ENCODE data around the gene KCNMA1.

KCNMA1 gene

GRCh38 chr10:77296534-77297392, 340.8 kb downstream of the KCNMA1 start:
- peak; percentile 82 for DNase-seq (ENCODE audit: low spot score)

DNA sequence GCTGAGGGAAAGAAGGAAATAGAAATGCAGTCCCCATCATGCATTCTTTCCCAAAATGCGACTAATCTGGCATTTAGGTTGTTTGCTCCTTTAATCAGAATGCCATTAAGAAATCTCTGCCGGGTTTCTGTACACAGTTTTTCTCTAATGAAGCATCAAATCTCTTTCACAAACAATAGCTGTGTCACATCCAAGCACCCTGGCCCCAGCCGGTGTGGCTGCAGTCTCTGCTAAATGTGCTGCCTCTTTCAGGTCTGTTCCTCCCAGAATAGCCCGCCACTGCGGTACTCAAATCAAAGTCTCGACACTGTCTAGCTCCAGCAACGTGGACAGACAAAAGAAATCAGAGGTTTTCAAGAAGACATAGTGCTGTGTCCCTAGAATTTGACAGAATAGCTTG, 343.8 kb downstream of the KCNMA1 start:
- no peak for DNase-seq (ENCODE audit: low spot score)

DNA sequence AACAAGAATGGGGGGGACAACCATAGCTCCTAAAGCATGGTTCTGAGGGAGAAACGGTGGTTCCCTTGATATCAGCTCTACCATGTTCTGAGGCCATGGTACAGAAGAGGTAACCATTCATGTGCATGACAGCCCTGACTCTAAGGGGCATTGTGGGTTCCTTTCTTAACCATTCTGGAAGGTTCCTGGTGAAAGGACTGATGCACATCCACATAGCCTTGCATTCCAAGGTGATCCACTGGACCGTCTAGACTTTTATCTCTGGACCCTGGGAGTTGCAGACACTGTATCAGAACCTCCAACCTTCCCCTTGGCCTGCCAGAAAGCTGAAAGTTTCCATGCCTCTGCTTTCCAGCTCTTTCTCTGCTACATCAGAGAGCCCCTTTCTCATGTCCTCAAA, 344.3 kb downstream of the KCNMA1 start:
- DNase-seq (ENCODE audit: low spot score), result no peak

GRCh38 chr10:77291596-77292505, 345.8 kb downstream of the KCNMA1 start:
- peak; percentile 83 for DNase-seq (ENCODE audit: low spot score)

DNA sequence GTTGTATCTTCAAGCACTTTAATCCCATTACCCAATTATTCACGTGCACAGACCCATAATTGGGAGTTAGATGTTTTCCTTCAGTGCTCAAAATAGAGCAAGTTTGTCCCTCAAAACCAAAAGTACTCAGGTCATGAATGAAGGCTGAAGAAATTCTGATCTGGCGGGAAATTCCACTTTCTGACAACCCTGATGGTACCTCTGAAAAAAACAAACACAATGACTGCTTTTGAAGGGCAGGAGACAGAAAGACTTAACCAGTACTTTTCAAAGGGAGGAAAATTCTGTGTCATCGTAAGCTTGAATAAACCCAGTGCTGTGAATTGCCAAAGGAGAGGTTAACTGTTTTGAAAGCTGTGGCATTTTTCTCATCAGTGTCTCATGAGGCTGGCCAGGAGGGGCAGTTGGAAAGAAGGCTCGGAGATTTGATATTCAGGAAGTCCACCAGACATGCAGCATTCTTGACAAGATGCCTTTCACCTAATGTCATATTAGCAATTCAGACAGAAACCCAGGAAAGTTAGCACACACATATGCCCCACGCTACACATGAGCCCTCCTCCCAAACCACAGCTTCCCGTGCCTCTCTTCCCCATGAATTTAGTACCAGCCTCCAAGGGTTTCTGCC, 347.0 kb downstream of the KCNMA1 start:
- DNase-seq (ENCODE audit: low spot score), result peak; percentile 100

GRCh38 chr10:77289790-77290189, 347.8 kb downstream of the KCNMA1 start:
- no peak for DNase-seq (ENCODE audit: low spot score)

DNA sequence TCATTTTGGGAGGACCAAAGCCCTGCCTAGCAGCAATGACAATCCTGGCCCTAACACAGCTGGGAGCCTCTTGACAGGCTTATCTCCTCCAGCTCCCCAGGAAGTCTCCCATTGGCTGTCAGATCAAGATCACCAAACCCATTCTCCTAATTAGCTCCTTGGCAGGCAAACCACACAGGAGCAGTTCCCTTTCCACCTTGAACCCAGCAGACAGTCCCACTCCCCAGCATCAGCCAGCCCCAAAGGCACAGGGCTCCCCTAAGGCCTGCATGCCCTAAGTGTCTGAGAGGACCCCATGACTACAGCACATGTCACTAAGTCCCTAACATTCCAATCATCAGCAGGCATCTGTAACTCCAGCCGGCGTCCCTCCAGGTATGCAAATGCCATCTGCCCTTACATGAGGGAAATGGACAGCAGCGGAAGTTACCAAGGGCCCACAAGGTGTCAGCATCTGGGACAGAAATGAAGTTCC, 348.5 kb downstream of the KCNMA1 start:
- peak; percentile 49 for DNase-seq (ENCODE audit: low spot score)

- DNase-seq (ENCODE audit: low spot score), result peak; percentile 40
Measured at GRCh38 chr10:77287647-77288120, 349.9 kb downstream of the KCNMA1 start.

- peak; percentile 40 for DNase-seq (ENCODE audit: low spot score)
Measured at GRCh38 chr10:77286531-77287508, 350.8 kb downstream of the KCNMA1 start.

DNA sequence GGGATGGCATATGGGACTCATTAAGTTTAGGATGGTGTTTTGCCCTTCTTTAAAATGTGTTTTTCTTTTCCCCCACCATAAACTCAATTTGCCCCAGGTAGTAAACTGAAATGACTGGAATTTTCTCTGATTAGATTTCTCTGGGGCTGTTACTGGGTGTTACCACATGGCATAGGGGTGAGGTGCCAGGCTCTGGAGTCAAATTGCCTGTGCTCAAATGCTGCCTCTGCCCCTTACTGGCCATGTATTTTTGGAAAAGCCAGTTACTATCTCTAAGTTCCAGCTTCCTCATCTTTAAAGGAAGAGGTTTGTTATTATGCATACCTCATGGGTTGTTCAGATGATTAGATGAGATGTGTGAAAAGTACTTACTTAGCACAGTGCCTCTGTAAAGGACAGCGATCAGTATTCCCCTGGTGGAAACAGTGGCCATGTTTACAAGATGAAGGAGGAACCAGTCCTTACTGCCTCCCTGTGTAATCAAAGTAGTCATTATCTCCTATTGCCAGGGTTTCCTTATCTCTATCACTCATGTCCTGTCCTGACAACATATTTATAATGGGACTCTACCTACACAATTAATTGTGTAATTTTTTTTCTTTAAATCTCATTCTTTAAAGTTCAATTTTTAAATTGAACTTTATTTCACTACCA, 352.0 kb downstream of the KCNMA1 start:
- no peak for DNase-seq (ENCODE audit: low spot score)

GRCh38 chr10:77284797-77285196, 352.8 kb downstream of the KCNMA1 start:
- no peak for DNase-seq (ENCODE audit: low spot score)

GRCh38 chr10:77283326-77283725, 354.3 kb downstream of the KCNMA1 start:
- DNase-seq (ENCODE audit: low spot score), result no peak

GRCh38 chr10:77282163-77282562, 355.4 kb downstream of the KCNMA1 start:
- no peak for DNase-seq (ENCODE audit: low spot score)

DNA sequence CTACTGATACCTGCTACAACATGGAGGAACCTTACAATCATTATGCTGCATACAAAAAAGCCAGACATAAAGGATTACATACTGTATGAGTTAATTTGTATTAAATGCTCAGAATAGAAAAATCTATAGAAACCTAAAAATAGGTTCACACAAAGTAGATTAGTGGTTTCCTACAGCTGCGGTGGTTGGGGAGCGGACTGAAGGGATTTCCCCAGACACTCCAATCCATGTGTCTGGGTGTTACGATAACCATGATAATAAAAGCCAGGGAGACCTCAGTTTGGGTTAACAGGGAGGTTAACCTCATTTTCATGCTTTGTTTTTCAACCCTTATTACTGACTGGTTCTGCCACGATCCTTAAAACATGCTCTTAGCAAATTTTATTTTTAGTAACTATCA, 355.9 kb downstream of the KCNMA1 start:
- DNase-seq (ENCODE audit: low spot score), result no peak

GRCh38 chr10:77279207-77279606, 358.4 kb downstream of the KCNMA1 start:
- peak; percentile 39 for DNase-seq (ENCODE audit: low spot score)

DNA sequence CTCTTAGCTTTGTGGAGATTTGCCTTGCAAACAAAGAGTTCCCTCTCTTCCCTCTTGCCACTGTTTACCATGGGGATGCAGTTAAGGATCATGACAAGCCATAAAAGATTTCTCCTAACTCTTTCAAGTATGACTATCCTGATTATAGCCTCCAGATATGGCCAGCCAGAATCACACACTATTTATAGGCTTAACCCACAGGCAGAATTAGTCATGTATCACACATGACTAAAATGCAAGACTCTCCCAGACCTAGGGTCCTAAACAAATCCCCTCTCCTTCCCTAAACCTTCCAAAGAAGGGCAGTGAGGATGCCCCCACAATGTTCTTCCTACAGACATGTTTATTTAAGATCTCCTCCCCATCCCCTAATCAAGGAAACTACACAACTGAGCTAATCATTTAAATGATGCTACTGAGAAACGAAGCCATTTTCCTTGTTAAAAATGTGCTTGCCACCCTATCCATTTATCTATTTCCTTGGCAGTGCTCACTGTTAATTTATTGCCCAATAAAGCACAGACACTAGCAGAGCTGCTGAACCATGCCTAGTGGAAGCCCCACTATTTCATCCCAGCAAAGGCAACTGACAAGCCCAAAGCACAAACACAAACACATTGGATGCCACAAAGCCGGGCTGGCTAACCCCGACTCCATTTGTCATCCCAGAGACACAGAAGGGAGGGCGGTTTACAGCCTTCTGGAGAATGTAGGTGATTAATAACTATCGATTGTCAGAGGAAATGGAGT, 363.4 kb downstream of the KCNMA1 start:
- peak; percentile 82 for DNase-seq (ENCODE audit: low spot score)

GRCh38 chr10:77269163-77269562, 368.4 kb downstream of the KCNMA1 start:
- no peak for DNase-seq (ENCODE audit: low spot score)

GRCh38 chr10:77268721-77269120, 368.9 kb downstream of the KCNMA1 start:
- DNase-seq (ENCODE audit: low spot score), result no peak

Measured in kidney tubule cell (primary cell).